ENCODE measurements around the gene KRTAP3-2.
"Not testable (repeated sequence)": the region's sequence is repeated elsewhere in the genome, so short reads cannot be mapped to it uniquely, and the experiment has no call there.

Gene KRTAP3-2

GRCh38 chr17:40999563-40999962 lies at the start of gene KRTAP3-2:
KRTAP3-2 (minus strand) TSS chr17:40999906; CDS start chr17:40999853, 53 bp downstream.
- DNase-seq (ENCODE audit: low read depth): not testable (repeated sequence)

- no peak for DNase-seq (ENCODE audit: low read depth)
Measured at GRCh38 chr17:41049110-41049509, 49.4 kb upstream of the KRTAP3-2 start.

GRCh38 chr17:41048441-41048840 lies 48.7 kb upstream of the KRTAP3-2 start:
- DNase-seq (ENCODE audit: low read depth): no peak

- not testable (repeated sequence) for DNase-seq (ENCODE audit: low read depth)
Measured at GRCh38 chr17:41046735-41047465, 47.2 kb upstream of the KRTAP3-2 start, which contains the start of gene KRTAP2-1. KRTAP2-1 (minus strand) TSS chr17:41047316; CDS start chr17:41047267, 49 bp downstream.

- DNase-seq (ENCODE audit: low read depth): no peak
Measured at GRCh38 chr17:41042953-41043352, 43.2 kb upstream of the KRTAP3-2 start.

- DNase-seq (ENCODE audit: low read depth): not testable (repeated sequence)
Measured at GRCh38 chr17:41040783-41041571, 41.3 kb upstream of the KRTAP3-2 start, which contains the start of gene KRTAP1-1. KRTAP1-1 (minus strand) TSS chr17:41041450; CDS start chr17:41041397, 53 bp downstream.

GRCh38 chr17:41037853-41038350 lies 38.2 kb upstream of the KRTAP3-2 start:
- no peak for DNase-seq (ENCODE audit: low read depth)

GRCh38 chr17:41034346-41034935 lies 34.7 kb upstream of the KRTAP3-2 start, which contains the start of gene KRTAP1-3:
KRTAP1-3 (minus strand) TSS chr17:41034874; CDS start chr17:41034821, 53 bp downstream.
- DNase-seq (ENCODE audit: low read depth): not testable (repeated sequence)

- no peak for DNase-seq (ENCODE audit: low read depth)
Measured at GRCh38 chr17:41029633-41030245, 30.0 kb upstream of the KRTAP3-2 start, which contains the start of gene KRTAP1-4. KRTAP1-4 (minus strand) TSS chr17:41030195; CDS start chr17:41030078, 117 bp downstream.

- no peak for DNase-seq (ENCODE audit: low read depth)
Measured at GRCh38 chr17:41026715-41027471, 27.2 kb upstream of the KRTAP3-2 start, which contains the start of gene KRTAP1-5. KRTAP1-5 (minus strand) TSS chr17:41027208; CDS start chr17:41027155, 53 bp downstream.

- DNase-seq (ENCODE audit: low read depth): no peak
Measured at GRCh38 chr17:41024697-41025096, 25.0 kb upstream of the KRTAP3-2 start.

GRCh38 chr17:41020336-41020735 lies 20.6 kb upstream of the KRTAP3-2 start:
- no peak for DNase-seq (ENCODE audit: low read depth)

- DNase-seq (ENCODE audit: low read depth): no peak
Measured at GRCh38 chr17:41019415-41019814, 19.7 kb upstream of the KRTAP3-2 start.

- DNase-seq (ENCODE audit: low read depth): no peak
Measured at GRCh38 chr17:41018541-41018940, 18.8 kb upstream of the KRTAP3-2 start.

- no peak for DNase-seq (ENCODE audit: low read depth)
Measured at GRCh38 chr17:41016578-41017215, 17.0 kb upstream of the KRTAP3-2 start.

- no peak for DNase-seq (ENCODE audit: low read depth)
Measured at GRCh38 chr17:41015454-41015853, 15.7 kb upstream of the KRTAP3-2 start.

- no peak for DNase-seq (ENCODE audit: low read depth)
Measured at GRCh38 chr17:41013606-41014005, 13.9 kb upstream of the KRTAP3-2 start.

GRCh38 chr17:41013181-41013580 lies 13.5 kb upstream of the KRTAP3-2 start:
- no peak for DNase-seq (ENCODE audit: low read depth)

- no peak for DNase-seq (ENCODE audit: low read depth)
Measured at GRCh38 chr17:41012326-41013120, 12.8 kb upstream of the KRTAP3-2 start.
